NCI-H2227 (cell line): Measurements from ENCODE around the gene ADAMTSL1.

Experiments
- DNase-seq: peaks from one replicate; lab custom pipeline; 2025; ENCODE audit not compliant: unreplicated experiment; lab: John Stamatoyannopoulos, UW

ADAMTSL1 gene

DNA sequence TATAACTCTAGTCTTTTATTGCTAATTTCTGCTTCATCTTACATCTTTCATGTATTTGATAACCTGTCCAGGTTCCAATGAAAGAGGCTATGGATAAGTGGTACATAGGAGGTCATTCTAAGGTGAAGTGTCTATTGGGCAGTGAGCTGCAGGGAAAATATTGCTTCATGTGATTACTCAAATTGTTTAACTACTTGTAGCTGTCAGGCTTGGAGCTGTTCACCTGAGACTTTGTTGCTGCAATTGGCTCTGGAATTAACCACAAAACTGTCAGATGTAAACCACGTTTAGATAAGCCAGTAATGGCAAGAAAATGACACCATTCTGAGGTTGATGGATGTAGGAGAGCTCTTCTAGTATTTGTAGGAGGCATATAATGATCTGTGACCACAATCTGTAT, 26.0 kb downstream of the ADAMTSL1 start:
- no peak for DNase-seq

- no peak for DNase-seq
These were observed 26.5 kb downstream of the ADAMTSL1 start for GRCh38 chr9:18500451-18500850.

- no peak for DNase-seq
These were observed 28.0 kb downstream of the ADAMTSL1 start for GRCh38 chr9:18501949-18502348.

DNA sequence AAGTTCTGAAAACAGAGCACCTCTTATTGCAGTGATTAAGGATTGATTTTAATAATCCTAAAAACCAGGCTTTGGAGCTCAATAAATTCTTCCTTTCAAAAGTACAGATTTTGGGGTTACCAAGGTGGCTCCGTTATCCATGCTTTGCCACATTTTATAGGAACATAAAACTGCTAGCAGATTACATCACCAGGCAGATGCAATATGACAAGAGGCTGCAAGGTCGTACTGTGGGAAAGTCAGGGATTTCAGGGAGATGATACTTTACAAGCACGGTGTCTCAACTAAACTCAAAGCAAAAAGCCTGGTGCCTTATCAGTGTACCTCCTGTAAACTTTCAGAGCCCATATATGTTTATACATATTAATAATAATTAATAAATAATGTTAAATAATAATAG, 28.6 kb downstream of the ADAMTSL1 start:
- no peak for DNase-seq

DNA sequence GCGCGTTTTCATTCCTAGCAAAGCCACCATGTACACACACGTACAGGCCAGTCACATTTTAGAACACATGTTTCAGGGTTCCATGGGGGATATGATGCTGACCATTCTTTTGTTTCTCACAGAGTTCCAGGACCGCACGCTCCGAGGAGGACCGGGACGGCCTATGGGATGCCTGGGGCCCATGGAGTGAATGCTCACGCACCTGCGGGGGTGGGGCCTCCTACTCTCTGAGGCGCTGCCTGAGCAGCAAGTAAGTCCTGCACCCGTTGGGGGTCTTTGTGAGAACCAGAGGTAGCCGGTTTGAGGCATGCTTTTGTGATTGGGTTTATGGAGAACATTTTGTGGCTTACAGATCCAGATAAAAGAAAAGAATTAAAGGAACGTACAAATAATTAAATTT, 30.8 kb downstream of the ADAMTSL1 start:
- no peak for DNase-seq

DNA sequence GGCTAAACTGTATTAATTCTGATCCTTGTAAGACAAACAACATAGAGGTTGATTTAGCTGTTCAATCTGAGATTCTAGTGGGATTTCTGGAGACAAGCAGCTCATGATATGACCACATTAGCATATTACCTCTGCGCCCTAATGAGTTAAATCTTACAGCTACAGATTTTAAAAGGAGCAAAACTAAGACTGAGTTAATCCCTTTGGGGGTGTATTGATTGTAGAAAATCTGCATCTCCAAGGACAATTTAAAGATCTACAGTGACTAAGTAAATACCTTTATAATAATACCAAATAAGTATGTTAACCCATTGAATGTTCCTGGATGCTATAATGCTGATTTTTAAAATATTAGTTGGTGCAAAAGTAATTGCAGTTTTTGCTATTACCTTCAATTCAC, 33.2 kb downstream of the ADAMTSL1 start:
- no peak for DNase-seq

DNA sequence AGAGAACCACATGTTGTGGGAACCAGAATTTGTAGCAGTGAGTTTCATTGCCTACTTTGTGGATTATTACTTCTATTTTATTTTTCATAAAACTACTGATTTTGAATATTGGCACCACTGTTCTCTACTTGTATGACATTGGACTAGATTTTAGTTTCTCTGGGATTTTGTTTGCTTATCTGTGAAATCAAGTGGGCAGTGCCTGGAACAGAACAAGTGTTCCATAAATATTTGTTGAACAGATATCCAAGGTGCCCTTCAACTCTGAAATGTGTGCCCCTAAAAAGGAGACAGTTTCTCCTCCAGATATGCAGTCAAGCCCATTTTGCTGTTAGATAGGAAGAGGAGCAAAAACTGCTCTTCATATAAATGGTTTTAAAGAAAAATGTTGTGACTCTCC, 42.6 kb downstream of the ADAMTSL1 start:
- no peak for DNase-seq

DNA sequence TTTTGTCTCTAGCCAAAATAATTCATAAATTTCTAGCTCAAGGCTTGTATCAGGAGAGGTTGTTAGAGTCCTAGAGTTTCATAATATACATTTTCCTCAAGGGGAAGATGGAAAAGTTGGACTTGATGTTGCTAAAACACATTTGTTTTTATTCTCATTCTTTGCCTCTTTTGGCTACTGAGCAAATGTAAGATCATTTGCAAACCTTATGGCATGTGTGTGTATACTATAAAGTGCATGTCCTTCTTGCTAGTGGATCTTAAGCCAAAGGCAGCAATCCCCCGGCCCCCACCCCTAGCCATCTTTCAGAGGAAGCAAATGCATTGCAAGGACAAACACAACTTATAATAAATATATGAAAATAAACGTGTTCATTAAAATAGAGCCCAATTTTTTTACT, 43.0 kb downstream of the ADAMTSL1 start:
- DNase-seq, result no peak

- no peak for DNase-seq
These were observed 46.6 kb downstream of the ADAMTSL1 start for GRCh38 chr9:18520416-18521047.

DNA sequence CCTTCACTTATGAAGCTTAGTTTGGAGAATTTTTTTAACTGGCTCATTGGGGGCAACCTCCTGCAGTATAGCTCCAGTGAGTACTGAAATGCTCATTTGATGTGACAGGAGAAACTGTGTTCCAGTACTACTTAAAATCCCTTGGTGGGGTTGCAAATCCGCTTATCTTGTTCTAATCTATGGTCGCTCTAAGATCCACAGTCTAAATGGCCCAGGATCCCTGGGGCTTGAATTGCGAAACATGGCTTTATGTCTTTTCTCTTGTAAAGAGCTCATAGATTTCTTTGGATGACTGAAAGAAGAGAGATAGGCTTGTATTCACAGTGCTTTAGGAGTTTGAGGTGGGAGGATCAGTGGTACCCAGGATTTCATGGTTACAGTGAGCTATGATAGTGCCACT, 52.7 kb downstream of the ADAMTSL1 start:
- no peak for DNase-seq

DNA sequence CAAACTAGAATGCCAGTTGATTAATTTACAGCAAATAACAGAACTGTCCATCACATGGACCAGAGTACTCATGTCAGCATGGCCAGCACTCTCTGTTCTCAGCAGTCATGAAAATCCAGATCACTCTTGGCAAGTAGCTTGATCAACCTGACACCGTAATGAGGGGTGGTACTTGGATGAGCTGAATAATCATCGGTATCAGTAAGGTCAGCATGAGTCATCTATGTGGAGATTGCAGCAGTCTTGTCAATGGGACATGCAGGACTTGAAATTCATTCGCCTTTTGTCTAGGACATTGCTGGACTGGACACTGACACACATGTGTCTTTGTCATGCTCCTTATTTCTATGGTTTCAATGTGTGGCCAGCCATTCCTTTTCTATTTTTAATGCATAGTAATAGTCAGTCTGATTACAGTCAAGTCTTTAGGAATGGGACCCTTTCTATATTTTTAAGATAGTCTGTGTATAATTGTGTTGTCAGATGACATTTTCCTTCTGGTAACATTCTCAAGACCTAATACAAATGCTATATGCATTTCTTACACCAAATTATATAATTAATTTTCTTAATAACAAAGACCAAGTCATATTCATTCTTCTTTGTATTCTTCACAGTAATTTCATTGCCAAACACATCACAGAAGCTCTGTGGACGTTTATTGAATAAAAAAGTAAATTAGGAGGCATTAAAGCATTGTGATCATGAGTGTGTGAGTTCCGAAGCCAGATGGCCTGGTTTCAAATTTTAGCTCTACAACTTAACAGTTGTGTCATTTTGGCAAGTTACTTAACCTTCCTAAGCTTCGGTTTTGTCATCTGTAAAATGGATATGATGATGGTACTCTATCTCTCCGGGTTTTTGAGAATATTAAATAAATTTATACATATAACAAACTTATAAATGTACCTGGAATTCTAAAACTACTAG, 57.4 kb downstream of the ADAMTSL1 start:
- no peak for DNase-seq

DNA sequence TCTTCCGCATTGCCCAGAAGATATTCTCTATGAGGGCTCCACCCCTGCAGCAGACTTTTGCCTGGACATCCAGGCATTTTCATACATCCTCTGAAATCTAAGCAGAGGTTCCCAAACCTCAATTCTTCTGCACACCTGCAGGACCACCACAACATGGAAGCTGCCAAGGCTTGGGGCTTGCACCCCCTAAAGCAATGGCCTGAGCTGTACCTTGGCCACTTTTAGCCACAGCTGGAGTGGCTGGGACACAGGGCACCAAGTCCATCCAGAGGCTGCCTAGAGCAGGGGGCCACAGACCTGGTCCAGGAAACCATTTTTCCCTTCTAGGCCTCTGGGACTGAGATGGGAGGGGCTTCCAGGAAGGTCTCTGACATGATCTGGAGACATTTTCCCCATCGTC, 60.7 kb downstream of the ADAMTSL1 start:
- no peak for DNase-seq

GRCh38 chr9:18536554-18536953, 62.6 kb downstream of the ADAMTSL1 start:
- DNase-seq, result no peak

GRCh38 chr9:18539203-18539693, 65.3 kb downstream of the ADAMTSL1 start:
- no peak for DNase-seq

DNA sequence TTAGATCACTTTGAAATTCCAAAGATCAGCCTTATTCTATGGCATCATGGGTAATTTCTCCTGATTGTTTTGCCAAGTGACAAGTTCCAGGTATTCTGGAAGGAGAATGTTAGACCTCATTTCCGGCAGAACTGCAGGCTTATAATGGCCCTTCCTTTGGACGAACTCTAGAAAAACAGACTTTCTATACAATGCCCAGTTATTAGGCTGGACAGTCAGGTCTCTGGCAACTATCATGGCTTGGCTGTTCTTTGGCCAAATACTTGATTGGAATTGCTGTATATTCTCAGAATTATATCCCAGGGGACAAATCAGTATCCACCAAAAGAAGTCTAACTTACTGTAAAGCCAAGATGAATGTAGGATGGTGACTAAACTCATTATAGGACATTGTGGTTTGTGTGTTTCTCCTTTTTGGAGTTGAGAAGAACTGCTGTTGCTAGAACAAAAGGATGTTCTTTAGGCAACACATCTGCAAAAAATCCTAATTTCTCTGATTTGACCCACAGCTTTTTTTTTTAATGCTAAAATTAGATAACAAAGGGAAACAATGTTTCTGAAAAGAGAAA, 69.0 kb downstream of the ADAMTSL1 start:
- no peak for DNase-seq

- DNase-seq, result no peak
These were observed 69.6 kb downstream of the ADAMTSL1 start for GRCh38 chr9:18543406-18544192.

DNA sequence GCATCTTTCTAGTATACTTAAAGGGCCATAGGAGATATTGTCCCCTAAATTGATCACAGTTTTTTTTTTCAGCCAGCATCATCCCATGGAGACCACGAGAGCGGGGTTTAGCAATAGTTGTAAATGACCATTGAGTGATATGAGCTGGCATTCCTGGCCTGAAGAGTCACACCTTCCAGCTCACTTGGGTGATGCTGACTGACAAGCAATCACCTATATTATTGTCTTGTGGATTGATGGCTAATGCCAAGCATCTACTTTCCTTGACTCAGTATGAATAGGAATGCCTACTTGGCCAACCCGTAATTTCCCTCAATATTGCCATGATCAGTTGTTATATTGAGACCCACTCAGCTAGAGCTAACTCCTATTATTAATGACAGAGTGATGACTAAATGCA, 70.5 kb downstream of the ADAMTSL1 start:
- no peak for DNase-seq

GRCh38 chr9:18545636-18546360, 71.8 kb downstream of the ADAMTSL1 start:
- no peak for DNase-seq

DNA sequence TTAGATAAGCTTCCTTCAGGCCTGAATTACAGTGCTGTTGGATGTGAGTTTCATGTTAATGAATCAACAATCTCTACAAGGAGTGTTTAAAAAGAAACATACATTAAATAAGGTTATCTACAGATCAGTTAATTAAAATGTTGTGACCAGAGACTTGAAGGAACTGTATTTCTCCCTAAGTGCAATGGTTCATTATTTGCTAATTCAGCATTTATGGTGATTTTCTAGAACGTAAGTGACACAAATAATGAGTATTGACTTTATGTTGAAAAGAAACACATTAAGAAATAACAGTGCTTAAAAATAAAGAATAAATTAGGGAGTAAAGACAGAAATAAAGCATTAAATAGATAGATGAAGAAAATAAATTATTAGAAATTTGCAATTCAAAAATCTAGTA, 74.5 kb downstream of the ADAMTSL1 start:
- DNase-seq, result no peak

GRCh38 chr9:18549772-18550171, 75.8 kb downstream of the ADAMTSL1 start:
- no peak for DNase-seq

DNA sequence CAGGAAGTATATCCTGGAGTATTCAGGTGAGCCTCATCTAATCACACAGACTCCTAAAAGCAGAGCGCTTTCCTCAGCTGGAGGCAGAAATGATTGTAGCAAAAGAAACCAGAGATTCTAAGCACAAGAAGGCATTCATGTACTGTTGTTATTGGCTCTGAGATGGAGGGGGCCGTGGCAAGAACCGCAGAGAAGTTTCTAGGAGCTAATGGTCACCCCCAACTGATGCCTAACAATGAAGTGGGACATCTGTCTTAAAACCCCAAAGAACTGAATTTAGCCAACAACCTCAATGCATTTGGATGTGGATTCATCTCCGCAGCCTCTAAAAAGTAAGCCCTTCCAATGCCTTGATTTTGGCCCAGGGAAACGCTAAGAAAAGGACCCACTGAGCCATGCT, 76.3 kb downstream of the ADAMTSL1 start:
- no peak for DNase-seq
